ENCODE data around the gene TRIP11.

DNA sequence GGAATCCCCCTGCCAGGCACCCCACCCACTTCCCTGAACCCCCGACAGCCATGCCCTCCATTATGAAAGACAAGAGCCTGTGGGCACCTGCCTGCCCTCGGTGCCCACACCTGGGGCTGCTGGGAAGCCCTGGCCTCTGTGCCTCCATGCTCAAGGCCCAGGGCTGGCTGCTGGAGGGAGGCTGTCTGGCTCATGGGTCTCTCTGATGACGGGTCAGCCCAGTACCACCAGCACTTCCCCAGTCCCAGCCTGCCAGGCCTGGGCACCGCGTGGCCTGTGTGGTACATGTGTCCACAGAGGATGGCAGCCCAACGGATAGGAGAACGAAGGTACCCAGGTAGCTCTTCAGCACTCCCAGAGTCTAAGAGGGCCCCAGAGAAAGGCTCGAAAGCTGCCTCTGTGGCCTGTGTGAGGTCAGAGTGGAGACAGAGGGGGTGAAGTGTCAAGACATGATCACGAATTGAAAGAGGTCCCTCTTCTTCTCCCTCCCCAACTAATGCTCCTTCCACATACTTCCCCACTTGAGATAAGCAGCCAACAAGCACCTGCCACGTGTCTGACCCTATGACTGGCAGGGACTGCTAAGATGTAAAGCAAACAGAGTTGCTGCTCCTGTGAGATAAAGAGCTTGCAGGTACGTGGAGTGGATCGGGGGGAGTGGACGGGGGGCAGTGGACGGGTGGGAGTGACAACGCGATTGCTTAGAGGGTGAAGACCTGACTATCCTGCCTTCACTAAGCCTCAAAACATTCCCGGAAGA, 113.5 kb downstream of the TRIP11 start:
- no peak for TF ChIP-seq DNMT1 (CRISPR knock-in tag; IDR thresholded peaks at IDR 0.05)
- no peak for TF ChIP-seq XBP1 (CRISPR knock-in tag; IDR thresholded peaks at IDR 0.05)
- TF ChIP-seq PHF8 (CRISPR knock-in tag; IDR thresholded peaks at IDR 0.05), result no peak
- TF ChIP-seq, protein P1, sequence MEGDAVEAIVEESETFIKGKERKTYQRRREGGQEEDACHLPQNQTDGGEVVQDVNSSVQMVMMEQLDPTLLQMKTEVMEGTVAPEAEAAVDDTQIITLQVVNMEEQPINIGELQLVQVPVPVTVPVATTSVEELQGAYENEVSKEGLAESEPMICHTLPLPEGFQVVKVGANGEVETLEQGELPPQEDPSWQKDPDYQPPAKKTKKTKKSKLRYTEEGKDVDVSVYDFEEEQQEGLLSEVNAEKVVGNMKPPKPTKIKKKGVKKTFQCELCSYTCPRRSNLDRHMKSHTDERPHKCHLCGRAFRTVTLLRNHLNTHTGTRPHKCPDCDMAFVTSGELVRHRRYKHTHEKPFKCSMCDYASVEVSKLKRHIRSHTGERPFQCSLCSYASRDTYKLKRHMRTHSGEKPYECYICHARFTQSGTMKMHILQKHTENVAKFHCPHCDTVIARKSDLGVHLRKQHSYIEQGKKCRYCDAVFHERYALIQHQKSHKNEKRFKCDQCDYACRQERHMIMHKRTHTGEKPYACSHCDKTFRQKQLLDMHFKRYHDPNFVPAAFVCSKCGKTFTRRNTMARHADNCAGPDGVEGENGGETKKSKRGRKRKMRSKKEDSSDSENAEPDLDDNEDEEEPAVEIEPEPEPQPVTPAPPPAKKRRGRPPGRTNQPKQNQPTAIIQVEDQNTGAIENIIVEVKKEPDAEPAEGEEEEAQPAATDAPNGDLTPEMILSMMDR (CRISPR knock-in tag; IDR thresholded peaks at IDR 0.05), result no peak
- TF ChIP-seq SIN3A (IDR thresholded peaks at IDR 0.05; ENCODE audit: borderline replicate concordance, low read depth, low read length), result no peak
- no peak for TF ChIP-seq HDAC6 (IDR thresholded peaks at IDR 0.05; ENCODE audit: low read depth, low read length)

Measured in HepG2 (cell line).